ENCODE data around the gene WNT5A.
"Not testable (repeated sequence)": the region's sequence is repeated elsewhere in the genome, so short reads cannot be mapped to it uniquely, and the experiment has no call there.

The WNT5A gene

DNA sequence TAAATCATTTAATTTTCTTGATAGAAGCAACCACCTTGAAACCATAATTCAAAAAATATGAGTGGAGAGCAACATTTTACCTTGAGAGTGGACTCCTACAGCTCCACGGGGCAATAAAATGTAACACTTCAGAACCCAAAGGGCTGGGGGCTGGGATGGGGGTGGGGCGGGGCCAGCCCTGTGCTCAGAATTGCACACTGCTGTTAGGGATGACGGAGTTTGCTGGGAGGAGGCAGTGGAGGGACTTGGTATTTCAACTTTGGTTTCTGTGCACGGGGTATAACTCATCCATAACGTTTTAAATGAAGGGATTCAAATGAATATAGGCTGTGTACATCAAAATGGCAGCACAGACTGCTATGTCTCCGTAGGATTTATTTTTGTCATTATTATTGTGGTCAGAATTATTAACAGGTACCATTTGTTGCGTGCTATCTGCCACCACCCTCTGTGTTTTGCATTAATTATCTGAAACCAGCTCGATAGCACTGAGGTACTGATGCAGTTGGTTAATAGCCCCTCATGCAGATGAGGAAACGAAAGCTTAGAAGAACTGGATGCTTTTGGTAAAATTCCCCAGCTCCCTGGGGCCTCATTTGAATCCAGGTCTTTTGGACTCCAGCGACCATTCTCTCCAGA is 29.4 kb upstream of the WNT5A start:
- no peak overlapping the region for H3K27ac Mint-ChIP-seq
- no peaks in the 10 kb centered on the region for H3K9me3 Mint-ChIP-seq
- H3K4me1 Mint-ChIP-seq (ENCODE audit: low read depth in 2 of 2): no peaks in the 10 kb centered on the region
- H3K36me3 Mint-ChIP-seq (ENCODE audit: insufficient read depth): no peaks in the 10 kb centered on the region
- DNase-seq (no peak), ATAC-seq (replicated peaks) (no peak)
- H3K27me3 Mint-ChIP-seq: no peaks in the 10 kb centered on the region
- H3K4me3 Mint-ChIP-seq: no peak overlapping the region

DNA sequence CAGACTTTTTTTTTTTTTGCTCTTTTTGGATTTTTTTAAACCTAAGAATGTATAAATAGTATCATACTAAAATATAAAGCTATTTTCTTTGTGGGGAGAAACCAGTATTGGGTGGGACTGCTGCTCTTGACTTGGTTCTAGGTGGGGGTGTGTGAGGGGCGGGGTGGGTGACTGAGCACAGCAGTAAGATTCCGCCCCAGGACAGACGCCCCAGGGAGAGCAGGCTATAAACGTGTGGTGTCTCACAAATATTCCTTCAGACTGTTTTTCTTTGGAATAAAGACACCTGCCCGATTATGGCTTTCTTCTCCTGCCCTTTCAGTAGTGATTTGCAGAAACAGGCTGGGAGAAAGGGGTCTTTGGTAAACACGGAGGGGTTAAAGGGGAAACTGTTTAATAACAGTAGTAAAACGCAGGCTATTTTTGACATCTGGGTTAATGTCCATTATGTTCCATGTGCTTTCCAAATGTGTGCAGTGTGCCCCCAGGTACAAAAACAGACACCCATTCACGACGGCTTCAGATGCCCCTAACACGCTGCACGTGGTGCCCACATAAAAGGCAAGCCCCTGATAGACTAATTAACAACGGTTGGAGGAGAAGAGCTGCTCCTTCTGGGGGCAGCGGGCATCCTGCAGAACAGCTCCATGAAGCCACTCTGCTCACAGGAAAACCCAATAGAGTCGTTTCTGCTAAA is 28.6 kb upstream of the WNT5A start:
- no peak overlapping the region for H3K4me3 Mint-ChIP-seq
- H3K36me3 Mint-ChIP-seq (ENCODE audit: insufficient read depth): no peaks in the 10 kb centered on the region
- no peaks in the 10 kb centered on the region for H3K4me1 Mint-ChIP-seq (ENCODE audit: low read depth in 2 of 2)
- H3K9me3 Mint-ChIP-seq: no peaks in the 10 kb centered on the region
- no peaks in the 10 kb centered on the region for H3K27me3 Mint-ChIP-seq
- no peak for ATAC-seq (replicated peaks)
- DNase-seq: no peak
- H3K27ac Mint-ChIP-seq: no peak overlapping the region

DNA sequence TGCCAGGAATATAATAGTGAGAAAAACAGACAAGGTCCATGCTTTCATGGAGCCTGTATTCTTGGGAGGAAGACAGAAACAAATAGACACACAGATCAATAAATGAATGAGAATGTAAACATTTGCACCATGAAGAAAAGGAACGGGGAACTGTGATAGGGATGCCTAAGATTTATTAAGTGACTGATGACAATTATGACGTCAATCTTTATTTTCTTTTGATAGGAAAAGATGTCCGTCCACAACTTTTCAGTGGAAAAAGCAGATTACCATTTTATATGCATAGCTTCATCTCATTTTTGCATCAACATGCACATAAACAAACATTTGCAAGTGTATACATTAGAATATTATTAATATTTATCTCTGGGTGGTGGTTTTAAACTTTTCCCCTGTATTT is 27.9 kb upstream of the WNT5A start:
- Mint-ChIP-seq H3K4me1 (ENCODE audit: low read depth in 2 of 2) (no peaks in the 10 kb centered on the region), H3K27me3 (no peaks in the 10 kb centered on the region), H3K9me3 (no peaks in the 10 kb centered on the region), H3K27ac (no peak overlapping the region), H3K36me3 (ENCODE audit: insufficient read depth) (no peaks in the 10 kb centered on the region), H3K4me3 (no peak overlapping the region)
- DNase-seq: no peak
- no peak for ATAC-seq (replicated peaks)

DNA sequence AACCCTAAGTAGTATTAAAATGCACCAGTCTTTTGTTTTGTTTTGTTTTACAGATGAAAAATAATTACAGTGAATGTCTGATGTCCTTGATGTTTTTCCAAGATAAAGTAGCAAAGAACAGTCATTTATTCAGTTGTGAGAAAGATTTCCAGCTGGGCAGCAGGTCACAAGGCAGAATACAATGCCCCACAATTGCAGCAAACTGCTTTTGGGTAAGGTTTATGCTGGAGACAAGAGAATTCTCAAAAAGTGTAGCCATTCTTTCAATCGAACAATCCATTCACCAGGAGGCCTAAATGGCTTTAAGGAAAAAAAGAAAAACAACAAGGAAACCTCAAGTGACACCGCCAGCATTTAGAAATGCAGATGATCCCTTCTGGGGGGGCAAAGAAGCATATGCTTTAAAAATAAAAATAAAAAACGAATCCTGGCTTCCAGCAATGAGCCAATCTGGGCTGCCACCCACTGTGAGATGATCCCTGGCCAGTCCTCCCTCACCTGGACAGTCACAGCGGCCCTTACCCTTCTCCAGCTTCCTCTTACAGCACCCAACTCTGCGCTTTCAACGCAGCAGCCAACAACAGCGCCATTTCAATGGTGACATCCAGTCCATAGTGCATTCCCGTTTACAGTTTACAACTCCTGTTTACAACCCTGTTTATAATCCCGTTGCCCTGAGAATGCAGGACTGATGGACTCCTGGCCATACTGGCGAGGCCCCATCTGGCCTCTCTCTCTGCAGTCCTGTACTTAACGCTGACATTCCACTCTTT is 25.7 kb upstream of the WNT5A start:
- H3K9me3 Mint-ChIP-seq: no peaks in the 10 kb centered on the region
- H3K4me1 Mint-ChIP-seq (ENCODE audit: low read depth in 2 of 2): no peaks in the 10 kb centered on the region
- ATAC-seq (replicated peaks) (no peak), DNase-seq (no peak)
- no peak overlapping the region for H3K27ac Mint-ChIP-seq
- no peaks in the 10 kb centered on the region for H3K27me3 Mint-ChIP-seq
- H3K4me3 Mint-ChIP-seq: no peak overlapping the region
- H3K36me3 Mint-ChIP-seq (ENCODE audit: insufficient read depth): no peaks in the 10 kb centered on the region

DNA sequence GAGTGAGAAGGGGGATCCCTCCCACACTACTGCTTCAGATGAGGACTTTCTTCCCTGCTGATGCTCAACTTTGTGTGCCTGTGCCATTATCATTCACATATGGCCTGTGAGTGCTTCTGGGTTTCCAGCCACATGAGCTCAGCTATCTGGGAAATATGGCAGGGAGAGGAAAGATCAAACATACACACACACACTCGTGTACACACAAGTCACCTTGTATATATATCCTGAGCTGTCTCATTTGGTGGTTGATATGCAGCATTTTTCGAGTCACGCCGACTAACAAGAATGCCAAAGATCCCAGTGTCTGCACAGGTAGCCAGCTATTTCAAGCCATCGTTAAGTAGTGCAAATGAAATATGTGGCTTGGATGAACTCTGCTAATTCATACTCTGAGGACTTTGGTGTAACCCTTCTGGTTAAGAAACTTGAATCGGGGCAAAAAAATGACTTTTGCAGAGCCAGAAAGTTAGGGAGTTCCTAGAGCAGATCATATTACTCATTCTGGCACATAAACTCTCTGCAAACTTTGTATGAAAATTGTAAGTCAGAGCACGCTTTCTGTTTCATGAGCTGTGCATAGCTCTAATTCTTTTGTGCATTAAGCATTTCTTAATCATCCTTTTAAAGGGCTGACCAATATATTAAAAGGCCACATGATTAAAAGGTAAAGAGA is 24.9 kb upstream of the WNT5A start:
- no peaks in the 10 kb centered on the region for H3K36me3 Mint-ChIP-seq (ENCODE audit: insufficient read depth)
- no peaks in the 10 kb centered on the region for H3K9me3 Mint-ChIP-seq
- no peaks in the 10 kb centered on the region for H3K4me1 Mint-ChIP-seq (ENCODE audit: low read depth in 2 of 2)
- H3K4me3 Mint-ChIP-seq: no peak overlapping the region
- ATAC-seq (replicated peaks): no peak
- H3K27ac Mint-ChIP-seq: no peak overlapping the region
- no peak for DNase-seq
- H3K27me3 Mint-ChIP-seq: no peaks in the 10 kb centered on the region

DNA sequence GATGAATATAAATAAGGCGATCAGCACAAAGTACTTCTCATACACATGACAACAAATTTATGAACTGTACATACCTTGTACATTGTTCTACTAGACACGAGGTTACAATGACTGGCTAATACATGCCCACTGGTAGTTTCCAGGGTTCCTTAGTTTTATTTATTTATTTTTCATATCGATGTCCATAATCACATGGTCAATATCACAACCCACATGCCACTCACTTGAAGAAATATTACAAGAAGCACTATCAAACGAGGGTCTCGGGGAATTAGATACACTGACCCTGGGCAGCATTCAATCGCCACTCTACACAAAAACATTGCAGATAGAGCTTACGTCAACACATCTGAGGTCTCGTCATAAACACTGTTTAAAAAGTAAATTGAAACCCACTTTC is 21.2 kb upstream of the WNT5A start:
- Mint-ChIP-seq H3K27me3 (no peaks in the 10 kb centered on the region), H3K4me3 (no peak overlapping the region), H3K27ac (no peak overlapping the region), H3K9me3 (peaks cover 0 to 5% of the 10 kb centered on the region in 2 donors), H3K4me1 (ENCODE audit: low read depth in 2 of 2) (no peaks in the 10 kb centered on the region), H3K36me3 (ENCODE audit: insufficient read depth) (no peaks in the 10 kb centered on the region)
- ATAC-seq (replicated peaks): no peak
- DNase-seq: no peak

DNA sequence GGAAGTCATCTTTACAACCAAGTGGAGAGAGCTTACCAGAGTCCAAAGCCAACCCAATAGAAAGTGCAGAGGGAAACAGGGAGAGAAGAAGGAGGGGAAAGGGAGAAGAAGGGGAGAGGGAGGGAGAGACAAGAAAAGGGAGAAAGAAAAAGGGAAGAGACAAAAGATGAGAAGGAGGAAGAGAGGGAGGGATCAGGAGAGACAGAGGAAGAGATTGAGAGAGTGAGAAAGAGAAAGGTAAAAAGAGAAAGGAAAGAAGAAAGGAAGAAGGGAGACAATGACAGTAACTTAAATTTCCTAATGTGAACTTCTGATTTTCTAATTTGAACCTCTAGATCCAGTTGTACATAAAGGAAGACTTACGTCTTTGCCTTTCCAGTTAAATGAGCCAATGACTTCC is 20.7 kb upstream of the WNT5A start:
- H3K27me3 Mint-ChIP-seq: no peaks in the 10 kb centered on the region
- no peak overlapping the region for H3K27ac Mint-ChIP-seq
- H3K4me1 Mint-ChIP-seq (ENCODE audit: low read depth in 2 of 2): no peaks in the 10 kb centered on the region
- H3K36me3 Mint-ChIP-seq (ENCODE audit: insufficient read depth): no peaks in the 10 kb centered on the region
- H3K9me3 Mint-ChIP-seq: peaks cover 0 to 6% of the 10 kb centered on the region in 2 donors
- no peak overlapping the region for H3K4me3 Mint-ChIP-seq
- ATAC-seq (replicated peaks) (no peak), DNase-seq (no peak)

DNA sequence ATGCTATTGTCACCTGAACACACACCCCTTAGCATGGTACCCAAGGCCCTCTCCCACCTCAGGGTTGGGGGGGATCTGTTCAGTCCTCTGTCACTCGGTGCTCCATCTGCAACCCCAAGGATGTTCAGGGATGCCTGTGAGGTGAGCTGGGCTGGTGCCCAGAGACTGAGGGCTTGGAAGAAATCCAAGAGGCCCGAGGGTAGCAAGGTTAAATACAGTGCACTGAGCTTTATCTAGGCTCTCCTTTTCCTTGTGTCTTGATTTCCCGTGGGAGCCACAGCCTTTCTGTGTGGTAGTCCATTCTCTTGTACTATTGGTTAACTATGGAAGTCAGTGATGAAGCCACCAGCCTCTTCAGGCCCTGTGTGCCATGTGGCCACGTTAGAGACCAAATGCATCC is 18.7 kb upstream of the WNT5A start:
- no peaks in the 10 kb centered on the region for H3K27me3 Mint-ChIP-seq

DNA sequence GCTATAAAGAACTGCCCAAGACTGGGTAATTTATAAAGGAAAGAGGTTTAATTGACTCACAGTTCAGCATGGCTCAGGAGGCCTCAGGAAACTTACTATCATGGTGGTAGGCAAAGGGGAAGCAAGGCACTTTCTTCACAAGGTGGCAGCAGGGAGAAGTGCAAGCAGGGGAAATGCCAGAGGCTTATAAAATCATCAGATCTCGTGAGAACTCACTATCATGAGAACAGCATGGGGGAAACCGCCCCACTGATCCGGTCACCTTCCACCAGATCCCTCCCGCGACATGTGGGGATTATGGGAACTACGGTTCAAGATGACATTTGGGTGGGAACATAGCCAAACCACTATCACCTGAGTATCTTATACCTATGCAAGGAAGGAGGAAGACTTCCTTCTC is 18.0 kb upstream of the WNT5A start:
- not testable (repeated sequence) for H3K36me3 Mint-ChIP-seq (ENCODE audit: insufficient read depth); H3K4me1 Mint-ChIP-seq (ENCODE audit: low read depth in 2 of 2); DNase-seq; H3K27ac Mint-ChIP-seq; H3K27me3 Mint-ChIP-seq; H3K9me3 Mint-ChIP-seq; ATAC-seq (replicated peaks); H3K4me3 Mint-ChIP-seq

More for the DNA sequence above, 18.7 kb upstream of the WNT5A start:
- Mint-ChIP-seq H3K4me1 (ENCODE audit: low read depth in 2 of 2) (no peaks in the 10 kb centered on the region), H3K4me3 (no peak overlapping the region), H3K9me3 (peaks cover 0 to 6% of the 10 kb centered on the region in 2 donors), H3K27ac (no peak overlapping the region), H3K36me3 (ENCODE audit: insufficient read depth) (no peaks in the 10 kb centered on the region)
- ATAC-seq (replicated peaks) (no peak), DNase-seq (no peak)

DNA sequence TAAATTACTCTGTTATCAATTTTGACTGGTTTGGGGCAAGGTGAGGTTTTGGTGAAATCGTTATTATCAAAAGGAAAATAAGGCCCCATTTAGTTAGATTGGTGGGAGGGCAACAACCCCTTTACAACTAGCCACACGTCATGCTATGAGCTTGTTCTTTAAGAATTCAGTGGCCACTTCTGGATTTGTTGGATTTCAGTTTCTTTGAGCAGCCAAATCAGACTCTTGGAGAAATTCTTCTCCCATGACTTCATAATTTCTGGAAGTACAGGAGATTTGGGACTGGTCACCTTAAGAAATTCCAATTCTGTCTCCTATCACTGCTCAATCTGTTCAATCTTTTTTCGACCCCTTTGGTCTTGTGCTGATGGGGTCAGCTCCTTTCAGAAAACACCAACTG is 14.8 kb upstream of the WNT5A start:
- ATAC-seq (replicated peaks) (no peak), DNase-seq (no peak)
- Mint-ChIP-seq H3K36me3 (ENCODE audit: insufficient read depth) (no peaks in the 10 kb centered on the region), H3K4me1 (ENCODE audit: low read depth in 2 of 2) (no peaks in the 10 kb centered on the region), H3K27me3 (no peaks in the 10 kb centered on the region), H3K9me3 (peaks cover 0 to 6% of the 10 kb centered on the region in 2 donors), H3K4me3 (no peak overlapping the region), H3K27ac (no peak overlapping the region)

DNA sequence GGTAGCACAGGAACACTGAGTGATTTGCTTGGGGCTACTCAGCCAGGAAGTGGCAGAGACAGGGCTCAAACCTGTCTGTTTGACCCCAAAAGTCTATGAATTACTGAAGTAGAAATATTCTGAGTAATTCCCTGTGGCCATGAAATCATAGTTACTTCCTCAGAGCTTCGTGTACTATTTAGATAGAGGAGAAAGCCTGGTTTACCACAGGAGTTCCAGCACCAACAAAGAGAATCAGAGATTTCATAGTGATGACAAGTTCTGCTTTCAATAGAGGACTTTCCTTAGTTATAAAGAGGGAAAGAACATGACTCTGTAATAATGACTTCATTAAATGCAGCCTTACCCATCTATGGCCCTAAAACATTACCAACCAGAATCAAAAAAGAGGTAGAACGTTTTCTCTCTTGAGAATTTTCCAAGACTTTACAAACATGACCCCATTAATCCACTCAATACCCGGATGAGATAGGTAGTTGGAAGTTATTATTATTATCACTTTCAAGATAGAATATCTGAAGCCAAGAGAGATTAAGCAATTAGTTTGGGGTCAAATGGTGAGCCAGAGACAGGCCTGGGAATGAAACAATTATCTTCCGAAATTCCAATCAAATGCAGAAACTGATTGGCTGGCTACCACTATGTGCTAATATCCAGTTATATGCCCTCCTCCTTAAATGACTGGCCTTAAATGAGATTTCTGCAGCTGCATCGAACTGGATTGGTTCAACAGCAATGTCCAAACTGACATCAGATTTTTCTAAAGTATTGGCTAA is 13.6 kb upstream of the WNT5A start:
- Mint-ChIP-seq H3K9me3 (peaks cover 0 to 6% of the 10 kb centered on the region in 2 donors), H3K4me3 (no peak overlapping the region), H3K4me1 (ENCODE audit: low read depth in 2 of 2) (no peaks in the 10 kb centered on the region), H3K36me3 (ENCODE audit: insufficient read depth) (no peaks in the 10 kb centered on the region), H3K27me3 (no peaks in the 10 kb centered on the region), H3K27ac (no peak overlapping the region)
- ATAC-seq (replicated peaks): no peak
- no peak for DNase-seq

DNA sequence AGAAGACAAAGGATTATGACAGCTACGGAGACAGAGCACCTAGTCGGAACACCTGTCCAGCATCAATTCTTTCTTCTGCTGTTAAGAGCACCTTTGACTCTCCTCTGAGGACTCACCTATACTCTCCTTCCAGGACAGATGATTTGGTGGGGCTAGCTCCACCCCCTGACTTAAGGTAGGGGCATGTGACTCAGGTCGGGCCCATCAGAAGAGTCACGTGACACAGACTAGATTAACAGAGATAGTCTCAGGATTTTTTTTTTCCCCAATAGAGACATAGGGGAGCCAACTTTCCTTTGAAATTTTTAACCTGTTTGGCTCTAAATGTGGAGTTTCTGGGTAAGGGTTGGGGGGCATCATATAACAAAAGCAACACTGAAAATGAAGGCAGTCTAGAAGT is 11.4 kb upstream of the WNT5A start:
- H3K36me3 Mint-ChIP-seq (ENCODE audit: insufficient read depth): no peaks in the 10 kb centered on the region
- ATAC-seq (replicated peaks) (no peak), DNase-seq (no peak)
- H3K4me3 Mint-ChIP-seq: no peak overlapping the region
- H3K9me3 Mint-ChIP-seq: peaks cover 0 to 3% of the 10 kb centered on the region in 2 donors
- H3K4me1 Mint-ChIP-seq (ENCODE audit: low read depth in 2 of 2): no peaks in the 10 kb centered on the region
- no peak overlapping the region for H3K27ac Mint-ChIP-seq
- no peaks in the 10 kb centered on the region for H3K27me3 Mint-ChIP-seq

DNA sequence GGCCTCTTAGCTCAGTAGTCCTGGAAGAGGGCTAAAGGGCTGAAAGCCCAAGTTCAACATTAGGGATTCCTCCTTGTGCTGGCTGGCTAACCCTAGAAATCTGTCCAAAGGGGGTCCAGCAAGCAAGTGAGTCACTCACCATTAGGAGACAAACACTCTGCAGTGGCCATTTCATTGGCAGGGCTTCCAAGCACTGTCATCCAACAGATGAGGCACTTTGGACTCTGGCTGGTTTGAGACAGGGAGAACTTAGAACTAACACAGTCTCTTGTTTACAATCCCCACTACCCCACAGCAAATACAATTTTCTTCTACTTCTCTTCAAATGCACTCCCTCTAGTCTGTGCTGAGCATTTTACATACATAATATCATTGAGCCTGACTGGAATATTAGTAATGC is 10.1 kb upstream of the WNT5A start:
- DNase-seq: no peak
- H3K4me3 Mint-ChIP-seq: no peak overlapping the region
- H3K27me3 Mint-ChIP-seq: no peaks in the 10 kb centered on the region
- H3K9me3 Mint-ChIP-seq: no peaks in the 10 kb centered on the region
- no peaks in the 10 kb centered on the region for H3K4me1 Mint-ChIP-seq (ENCODE audit: low read depth in 2 of 2)
- H3K27ac Mint-ChIP-seq: no peak overlapping the region
- ATAC-seq (replicated peaks): no peak
- no peaks in the 10 kb centered on the region for H3K36me3 Mint-ChIP-seq (ENCODE audit: insufficient read depth)

Data from effector memory CD8-positive, alpha-beta T cell (primary cell).